Bronchial epithelial cell (primary cell): ENCODE data around the gene GATAD2A. TPM values are rescaled to one million over a fixed set of nuclear protein-coding genes. Genes with fewer than 3 reads are reported as not detected.
A peak's percentile ranks its signal among the peaks of the same experiment; 100 is the strongest.

Experiments used
- DNase-seq: peaks from one replicate; pipeline ENCODE4 v3.0.0-alpha.2; 2010; ENCODE audit warnings: low read depth
- FAIRE-seq: peaks from 2 replicates; lab custom pipeline; 2011; peaks lifted over from hg19 to GRCh38; lab: Jason Lieb, UNC
- H3K27me3 ChIP-seq: 2 replicates; pipeline ENCODE4 v1.5.1; 2011; ENCODE audit warnings: low read length; ENCODE audit not compliant: control insufficient read depth, insufficient read depth
- H3K36me3 ChIP-seq: 2 replicates; pipeline ENCODE4 v1.5.1; 2011; ENCODE audit warnings: low read length; ENCODE audit not compliant: control insufficient read depth, insufficient read depth
- H3K4me3 ChIP-seq: 2 replicates; pipeline ENCODE4 v1.5.1; 2011; ENCODE audit warnings: mild to moderate bottlenecking, low read depth, low read length, control low read depth
- total RNA-seq: library from RNA; depleted of rRNA; stranded (reverse); fragments of >200 nt; gene quantifications from 2 replicates; pipeline ENCODE4 v1.2.1, GENCODE V29; 2014
- TF ChIP-seq, protein P1 (sequence below): IDR thresholded peaks from 2 replicates; pipeline ENCODE4 v1.5.1; 2011; ENCODE audit warnings: mild to moderate bottlenecking, moderate library complexity, low read length, control low read depth, inconsistent platforms; ENCODE audit not compliant: insufficient read depth, severe bottlenecking

The GATAD2A gene
- total RNA-seq, 1 donor from 2014 or later = 48.4 TPM

DNA sequence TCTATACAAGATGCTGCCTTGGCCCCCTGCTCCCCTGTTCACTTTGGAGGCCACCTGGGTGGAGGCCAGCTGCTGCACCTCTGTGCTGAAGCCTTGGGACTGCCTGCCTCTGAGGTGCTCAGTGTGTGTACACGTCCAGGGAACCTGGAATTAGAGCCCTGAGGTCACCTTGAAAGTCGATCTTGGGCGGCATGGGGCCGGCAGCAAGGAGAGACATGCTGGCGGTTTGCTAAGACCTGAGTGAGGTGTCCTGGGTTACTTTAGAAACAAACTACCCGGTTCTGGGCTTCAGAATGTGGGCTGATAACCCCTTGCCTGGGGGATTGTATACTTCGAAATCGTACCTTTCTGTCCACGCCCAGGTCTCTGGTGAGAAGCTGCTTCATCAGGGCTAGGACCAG, 84.3 kb downstream of the GATAD2A start:
- Histone ChIP-seq H3K27me3 (no peaks in the 10 kb centered on the region), H3K4me3 (no peak overlapping the region), H3K36me3 (peaks cover 30% of the 10 kb centered on the region)
- no peak for FAIRE-seq
- DNase-seq = no peak
- TF ChIP-seq, protein P1, sequence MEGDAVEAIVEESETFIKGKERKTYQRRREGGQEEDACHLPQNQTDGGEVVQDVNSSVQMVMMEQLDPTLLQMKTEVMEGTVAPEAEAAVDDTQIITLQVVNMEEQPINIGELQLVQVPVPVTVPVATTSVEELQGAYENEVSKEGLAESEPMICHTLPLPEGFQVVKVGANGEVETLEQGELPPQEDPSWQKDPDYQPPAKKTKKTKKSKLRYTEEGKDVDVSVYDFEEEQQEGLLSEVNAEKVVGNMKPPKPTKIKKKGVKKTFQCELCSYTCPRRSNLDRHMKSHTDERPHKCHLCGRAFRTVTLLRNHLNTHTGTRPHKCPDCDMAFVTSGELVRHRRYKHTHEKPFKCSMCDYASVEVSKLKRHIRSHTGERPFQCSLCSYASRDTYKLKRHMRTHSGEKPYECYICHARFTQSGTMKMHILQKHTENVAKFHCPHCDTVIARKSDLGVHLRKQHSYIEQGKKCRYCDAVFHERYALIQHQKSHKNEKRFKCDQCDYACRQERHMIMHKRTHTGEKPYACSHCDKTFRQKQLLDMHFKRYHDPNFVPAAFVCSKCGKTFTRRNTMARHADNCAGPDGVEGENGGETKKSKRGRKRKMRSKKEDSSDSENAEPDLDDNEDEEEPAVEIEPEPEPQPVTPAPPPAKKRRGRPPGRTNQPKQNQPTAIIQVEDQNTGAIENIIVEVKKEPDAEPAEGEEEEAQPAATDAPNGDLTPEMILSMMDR = no peak

DNA sequence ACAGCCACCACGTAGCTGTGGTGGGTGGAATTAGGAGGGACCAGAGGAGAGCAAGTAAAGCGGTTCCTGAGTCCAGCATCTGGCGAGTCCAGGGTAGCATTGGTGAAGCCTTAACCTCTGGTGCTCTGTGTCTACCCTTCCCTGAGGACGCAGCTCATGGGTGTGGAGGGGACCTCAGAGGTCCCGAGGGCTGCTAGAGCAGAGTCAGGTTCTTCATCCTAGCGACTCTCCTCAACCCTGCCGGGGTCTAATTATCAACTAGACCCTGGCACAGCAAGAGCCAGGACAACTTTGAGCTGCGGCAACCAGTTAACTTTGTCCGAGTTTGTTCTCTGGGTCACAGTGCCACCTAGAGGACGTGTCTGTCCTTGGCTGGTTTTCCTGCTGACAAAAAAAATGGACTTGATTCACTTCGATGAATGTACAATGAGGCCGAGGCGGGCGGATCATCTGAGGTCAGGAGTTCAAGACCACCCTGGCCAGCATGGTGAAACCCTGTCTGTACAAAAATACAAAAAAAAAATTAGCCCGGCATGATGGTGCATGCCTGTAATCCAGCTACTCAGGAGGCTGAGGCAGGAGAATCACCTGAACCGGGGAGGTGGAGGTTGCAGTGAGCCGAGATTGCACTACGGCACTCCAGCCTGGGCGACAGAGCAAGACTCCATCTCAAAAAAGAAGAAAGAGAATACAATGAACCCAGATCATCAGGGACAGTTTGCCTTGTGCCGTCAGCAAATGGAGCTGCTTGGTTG, 84.9 kb downstream of the GATAD2A start:
- Histone ChIP-seq H3K36me3 (peaks cover 30% of the 10 kb centered on the region), H3K27me3 (no peaks in the 10 kb centered on the region), H3K4me3 (no peak overlapping the region)
- DNase-seq (peak; percentile 73), FAIRE-seq (peak; percentile 64)
- TF ChIP-seq, protein P1 = peak; percentile 83

DNA sequence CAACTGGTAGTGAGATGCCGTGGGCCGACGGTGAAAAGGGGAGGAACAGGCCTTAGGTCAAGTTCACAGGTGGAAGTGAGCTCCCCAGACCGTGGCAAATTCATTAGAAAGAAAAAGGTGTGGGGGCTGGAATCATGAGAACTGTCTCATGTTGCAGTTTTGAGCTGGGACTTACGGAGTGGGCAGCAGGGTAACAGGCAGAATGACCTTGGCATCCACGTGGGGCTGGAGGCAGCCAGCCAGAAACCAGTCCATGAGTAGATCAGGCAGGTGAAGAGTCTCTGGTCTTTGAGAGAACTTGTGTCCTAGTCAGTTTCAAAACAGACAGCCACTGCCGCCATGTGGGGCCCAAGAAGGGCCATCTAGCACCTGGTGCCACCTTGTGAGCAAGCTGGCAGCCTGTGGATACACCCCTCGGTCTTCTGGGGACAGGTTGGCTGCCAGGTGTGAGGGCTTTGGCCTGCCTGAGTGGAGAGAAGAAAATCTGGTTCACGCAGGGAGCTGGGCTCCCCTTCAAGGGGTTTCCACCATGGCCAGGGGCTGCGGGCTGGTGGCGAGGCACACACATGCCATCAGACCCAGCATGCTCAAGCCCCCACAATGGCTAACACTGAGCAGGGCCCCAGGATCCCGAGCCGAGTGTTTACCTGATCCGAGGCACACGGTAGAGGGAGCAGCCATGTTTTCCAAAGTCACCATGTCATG, 86.0 kb downstream of the GATAD2A start:
- Histone ChIP-seq H3K36me3 (peaks cover 40% of the 10 kb centered on the region), H3K4me3 (no peak overlapping the region), H3K27me3 (no peaks in the 10 kb centered on the region)
- TF ChIP-seq, protein P1 = no peak
- DNase-seq (no peak), FAIRE-seq (no peak)

DNA sequence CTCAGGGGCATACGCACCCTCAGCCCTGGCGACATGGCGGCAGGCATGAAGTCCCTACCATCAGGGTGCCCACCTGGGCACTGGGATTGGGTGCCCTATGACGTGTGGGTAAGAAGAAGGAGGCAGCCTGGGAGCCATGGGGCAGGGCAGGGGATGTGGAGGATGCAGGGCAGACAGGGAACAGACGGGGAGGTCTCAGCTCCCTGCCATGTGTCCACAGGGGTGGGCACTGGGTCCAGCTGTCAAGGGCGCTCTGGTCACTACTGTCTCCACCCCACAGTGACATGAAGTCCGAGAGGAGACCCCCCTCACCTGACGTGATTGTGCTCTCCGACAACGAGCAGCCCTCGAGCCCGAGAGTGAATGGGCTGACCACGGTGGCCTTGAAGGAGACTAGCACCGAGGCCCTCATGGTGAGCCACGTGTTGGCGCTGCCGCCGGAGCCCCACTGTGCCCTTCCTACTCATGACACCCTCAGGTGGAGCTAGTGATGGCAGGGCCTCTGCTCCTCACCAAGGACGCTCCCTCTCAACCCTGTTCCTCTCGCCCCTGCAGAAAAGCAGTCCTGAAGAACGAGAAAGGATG, 86.6 kb downstream of the GATAD2A start:
- FAIRE-seq (no peak), DNase-seq (no peak)
- Histone ChIP-seq H3K27me3 (no peaks in the 10 kb centered on the region), H3K36me3 (peaks cover 43% of the 10 kb centered on the region), H3K4me3 (no peak overlapping the region)
- TF ChIP-seq, protein P1 = no peak

DNA sequence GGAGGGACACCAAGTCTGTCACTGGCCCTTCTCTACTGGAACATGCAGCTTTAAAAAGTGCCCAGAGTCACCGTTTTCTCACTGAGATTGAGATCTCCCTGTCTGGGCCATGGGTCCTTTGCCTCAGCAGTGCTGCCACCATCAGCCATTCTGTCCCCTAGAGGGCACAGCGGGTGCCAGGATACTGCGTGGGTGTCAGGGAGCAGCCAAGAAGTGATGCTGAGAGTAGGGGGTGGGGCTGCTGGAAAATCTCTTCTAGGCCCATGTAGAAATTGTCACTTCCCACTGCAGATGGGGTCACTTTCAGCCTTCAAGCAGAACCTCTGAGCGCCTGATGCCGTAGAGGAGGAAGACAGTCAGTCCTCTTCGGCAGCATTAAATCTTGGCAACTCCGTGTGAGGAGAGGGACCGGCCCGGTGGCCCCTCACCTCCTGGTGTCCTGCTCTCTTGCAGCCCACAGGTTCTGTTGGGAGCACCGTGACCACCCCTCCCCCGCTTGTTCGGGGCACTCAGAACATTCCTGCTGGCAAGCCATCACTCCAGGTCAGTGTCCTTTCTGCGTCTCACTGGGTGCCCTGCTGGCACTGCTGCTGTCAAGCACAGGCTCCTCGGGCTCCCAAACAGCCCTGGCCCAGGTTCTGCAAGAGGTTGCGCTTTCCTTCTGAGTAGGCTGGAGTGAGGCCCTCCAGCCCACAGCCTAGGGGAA, 88.5 kb downstream of the GATAD2A start:
- H3K36me3 ChIP-seq = peaks cover 58% of the 10 kb centered on the region
- H3K27me3 ChIP-seq = no peaks in the 10 kb centered on the region
- TF ChIP-seq, protein P1 = no peak
- FAIRE-seq (no peak), DNase-seq (no peak)
- no peak overlapping the region for H3K4me3 ChIP-seq
